GM23248 (cell line): Measurements from ENCODE around the gene PLA2G7.
"Not testable (repeated sequence)": the region's sequence is repeated elsewhere in the genome, so short reads cannot be mapped to it uniquely, and the experiment has no call there.

Experiments
- EZH2 ChIP-seq: fragments of 200-600 bp; sonication (generic); IDR thresholded peaks from 2 replicates; pipeline ENCODE4 v1.6.1; 2018; ENCODE audit warnings: antibody characterized with exemption, mild to moderate bottlenecking; ENCODE audit not compliant: insufficient read depth, poor library complexity, severe bottlenecking
- EZH2phosphoT487 ChIP-seq: fragments of 200-600 bp; sonication (generic); IDR thresholded peaks from 2 replicates; pipeline ENCODE4 v1.6.1; 2018; ENCODE audit warnings: antibody characterized with exemption, moderate library complexity, mild to moderate bottlenecking, low read depth; ENCODE audit not compliant: insufficient read depth

DNA sequence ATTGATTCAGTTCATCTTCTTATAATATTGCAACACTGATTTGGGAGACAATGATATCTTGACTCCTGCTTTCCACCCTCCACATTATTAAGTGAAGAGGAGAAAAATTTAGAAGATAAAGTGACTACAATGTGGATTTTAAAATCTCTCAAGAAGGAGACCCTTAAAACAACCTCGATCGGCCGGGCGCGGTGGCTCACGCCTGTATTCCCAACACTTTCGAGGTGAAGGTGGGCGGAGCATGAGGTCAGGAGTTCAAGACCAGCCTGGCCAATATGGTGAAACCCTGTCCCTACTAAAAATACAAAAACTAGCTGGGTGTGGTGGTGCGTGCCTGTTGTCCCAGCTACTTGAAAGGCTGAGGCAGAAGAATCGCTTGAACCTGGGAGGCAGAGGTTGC lies 29.1 kb upstream of the PLA2G7 start:
- not testable (repeated sequence) for TF ChIP-seq EZH2, EZH2phosphoT487
